ENCODE results near the gene RBM6.

DNA sequence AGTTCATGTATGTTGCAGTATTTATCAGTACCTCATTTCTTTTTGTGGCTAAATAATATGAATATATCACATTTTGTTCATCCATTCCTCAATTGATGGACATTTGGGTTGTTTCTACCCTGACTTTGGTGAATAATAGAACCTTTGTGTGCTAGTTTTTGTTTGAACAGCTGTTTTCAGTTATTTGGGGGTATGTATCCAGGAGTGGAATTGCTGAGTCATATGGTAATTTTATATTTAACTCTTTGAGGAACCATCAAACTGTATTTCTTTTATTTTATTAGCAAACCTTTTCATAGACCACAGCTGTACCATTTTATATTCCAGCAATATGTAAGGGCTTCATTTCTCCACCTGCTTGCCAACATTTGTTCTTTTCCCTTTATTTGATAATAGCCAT is 110.4 kb downstream of the RBM6 start:
- TF ChIP-seq, protein P1, sequence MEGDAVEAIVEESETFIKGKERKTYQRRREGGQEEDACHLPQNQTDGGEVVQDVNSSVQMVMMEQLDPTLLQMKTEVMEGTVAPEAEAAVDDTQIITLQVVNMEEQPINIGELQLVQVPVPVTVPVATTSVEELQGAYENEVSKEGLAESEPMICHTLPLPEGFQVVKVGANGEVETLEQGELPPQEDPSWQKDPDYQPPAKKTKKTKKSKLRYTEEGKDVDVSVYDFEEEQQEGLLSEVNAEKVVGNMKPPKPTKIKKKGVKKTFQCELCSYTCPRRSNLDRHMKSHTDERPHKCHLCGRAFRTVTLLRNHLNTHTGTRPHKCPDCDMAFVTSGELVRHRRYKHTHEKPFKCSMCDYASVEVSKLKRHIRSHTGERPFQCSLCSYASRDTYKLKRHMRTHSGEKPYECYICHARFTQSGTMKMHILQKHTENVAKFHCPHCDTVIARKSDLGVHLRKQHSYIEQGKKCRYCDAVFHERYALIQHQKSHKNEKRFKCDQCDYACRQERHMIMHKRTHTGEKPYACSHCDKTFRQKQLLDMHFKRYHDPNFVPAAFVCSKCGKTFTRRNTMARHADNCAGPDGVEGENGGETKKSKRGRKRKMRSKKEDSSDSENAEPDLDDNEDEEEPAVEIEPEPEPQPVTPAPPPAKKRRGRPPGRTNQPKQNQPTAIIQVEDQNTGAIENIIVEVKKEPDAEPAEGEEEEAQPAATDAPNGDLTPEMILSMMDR (IDR thresholded peaks at IDR 0.05 in 8 of 11, conservative IDR thresholded peaks at IDR 0.05 in 3 of 11) = no peak
- TF ChIP-seq POLR2A (IDR thresholded peaks at IDR 0.05) (no peak), POLR2AphosphoS5 (IDR thresholded peaks at IDR 0.05) (no peak)
